ENCODE measurements around the gene PTPRG.

The PTPRG gene

DNA sequence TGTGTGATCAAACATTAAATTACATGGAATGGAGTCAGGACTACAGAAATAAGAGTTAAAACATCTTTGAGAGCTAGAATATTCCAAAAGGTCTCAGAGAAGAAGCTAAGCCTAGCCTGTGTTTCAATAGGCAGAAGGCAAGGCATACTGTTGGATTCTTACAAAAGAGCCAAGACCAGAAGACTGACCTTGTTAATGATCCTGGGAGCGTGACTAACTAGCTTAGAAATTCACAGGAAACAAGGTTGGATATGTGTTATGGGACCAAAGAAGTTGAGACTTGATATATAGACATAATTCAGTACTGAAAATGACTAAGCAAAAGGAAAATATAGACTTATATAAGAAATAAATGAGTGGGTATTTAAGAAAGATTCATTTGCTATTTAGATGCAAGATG lies 761.9 kb downstream of the PTPRG start:
- no peak for DNase-seq

- no peak for DNase-seq
These were observed 764.5 kb downstream of the PTPRG start for GRCh38 chr3:62325896-62326295.

DNA sequence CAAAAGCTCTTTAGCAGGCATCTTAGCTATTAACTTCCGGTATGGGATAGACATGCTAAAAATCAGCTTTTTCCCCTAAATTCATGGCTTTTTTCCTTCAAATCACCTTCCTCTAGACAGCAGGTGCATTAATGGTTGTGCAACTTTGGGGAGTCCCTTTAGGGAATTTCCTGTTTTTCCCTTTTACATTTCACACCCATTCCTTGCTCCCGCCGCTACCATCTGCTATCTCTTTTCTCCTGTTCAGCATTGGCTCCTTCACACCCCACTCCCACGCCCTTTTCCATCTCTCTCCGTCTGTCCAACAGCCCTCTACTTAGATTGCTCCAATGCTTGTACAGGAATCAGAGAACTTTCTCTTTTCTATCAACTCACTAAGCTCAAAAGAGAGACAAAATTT lies 768.6 kb downstream of the PTPRG start:
- DNase-seq, result no peak

DNA sequence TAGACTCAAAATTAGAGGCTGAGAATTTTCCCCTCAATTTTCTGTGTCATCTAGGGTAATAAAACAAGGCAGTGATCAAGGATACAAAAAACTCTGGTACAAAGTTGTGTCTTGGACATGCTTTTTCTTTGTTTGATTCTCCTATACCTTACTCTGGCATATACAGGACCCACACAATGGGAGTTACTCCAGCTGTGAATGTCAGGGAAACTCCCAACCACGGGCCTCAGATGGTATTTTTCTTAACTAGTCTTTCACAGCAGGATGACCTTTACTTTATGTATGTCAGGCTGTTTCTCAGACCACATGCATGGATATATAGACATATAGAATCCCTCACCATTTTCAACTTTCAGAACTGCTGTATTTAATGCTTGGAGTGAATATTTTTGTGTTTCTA lies 770.6 kb downstream of the PTPRG start:
- no peak for DNase-seq

DNA sequence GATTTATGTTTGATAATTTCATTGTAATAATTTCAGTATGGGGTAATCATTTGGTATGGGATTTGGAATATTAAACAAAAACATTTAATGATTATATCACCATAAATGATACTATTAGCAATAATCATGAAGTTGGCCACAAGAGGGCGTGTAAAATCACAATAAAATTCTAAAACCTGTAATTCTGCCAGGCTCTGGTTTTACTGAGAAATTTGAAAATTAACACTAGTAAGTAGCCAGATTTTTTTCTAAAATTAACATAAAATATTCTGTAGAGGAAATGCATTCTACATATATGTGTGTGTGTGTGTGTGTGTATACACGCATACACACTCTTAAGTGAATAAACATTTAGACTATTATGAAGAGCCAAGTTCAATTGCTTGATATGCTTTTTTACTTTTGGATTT lies 771.5 kb downstream of the PTPRG start:
- DNase-seq, result peak; percentile 5

GRCh38 chr3:62335196-62335595 lies 773.8 kb downstream of the PTPRG start:
- no peak for DNase-seq

GRCh38 chr3:62343755-62344154 lies 782.4 kb downstream of the PTPRG start:
- DNase-seq, result no peak

All from NCI-H2227 treated with DMSO at 0.1 percent for 48 hours (cell line).